Measurements from ENCODE around the gene RNU6-1.

DNA sequence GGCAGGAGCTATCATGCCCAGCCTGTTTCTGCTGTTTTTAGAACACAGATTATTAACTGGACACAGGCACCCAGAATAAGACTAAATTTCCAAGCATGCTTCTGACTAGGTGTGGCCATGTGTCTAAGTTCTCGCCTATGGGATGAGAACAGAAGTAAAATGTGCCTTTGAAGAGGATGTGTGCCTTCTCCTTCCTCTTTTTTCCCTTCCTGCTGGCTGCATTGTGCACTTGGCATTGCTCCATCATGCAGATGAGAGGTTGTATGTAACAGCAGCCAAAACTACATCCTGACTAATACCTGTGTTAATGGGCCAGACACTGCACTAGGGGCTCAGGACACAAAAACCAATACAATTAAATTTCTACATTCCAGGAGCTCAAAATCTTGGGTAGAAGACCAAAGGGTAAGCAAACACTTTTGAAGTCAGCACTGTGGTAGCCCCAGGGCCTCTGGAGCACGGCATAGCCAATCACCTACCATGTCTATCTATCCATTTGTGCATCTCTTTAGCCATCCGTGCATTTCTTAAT, 40.9 kb upstream of the RNU6-1 start:
- TF ChIP-seq, protein P1, sequence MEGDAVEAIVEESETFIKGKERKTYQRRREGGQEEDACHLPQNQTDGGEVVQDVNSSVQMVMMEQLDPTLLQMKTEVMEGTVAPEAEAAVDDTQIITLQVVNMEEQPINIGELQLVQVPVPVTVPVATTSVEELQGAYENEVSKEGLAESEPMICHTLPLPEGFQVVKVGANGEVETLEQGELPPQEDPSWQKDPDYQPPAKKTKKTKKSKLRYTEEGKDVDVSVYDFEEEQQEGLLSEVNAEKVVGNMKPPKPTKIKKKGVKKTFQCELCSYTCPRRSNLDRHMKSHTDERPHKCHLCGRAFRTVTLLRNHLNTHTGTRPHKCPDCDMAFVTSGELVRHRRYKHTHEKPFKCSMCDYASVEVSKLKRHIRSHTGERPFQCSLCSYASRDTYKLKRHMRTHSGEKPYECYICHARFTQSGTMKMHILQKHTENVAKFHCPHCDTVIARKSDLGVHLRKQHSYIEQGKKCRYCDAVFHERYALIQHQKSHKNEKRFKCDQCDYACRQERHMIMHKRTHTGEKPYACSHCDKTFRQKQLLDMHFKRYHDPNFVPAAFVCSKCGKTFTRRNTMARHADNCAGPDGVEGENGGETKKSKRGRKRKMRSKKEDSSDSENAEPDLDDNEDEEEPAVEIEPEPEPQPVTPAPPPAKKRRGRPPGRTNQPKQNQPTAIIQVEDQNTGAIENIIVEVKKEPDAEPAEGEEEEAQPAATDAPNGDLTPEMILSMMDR (conservative IDR thresholded peaks at IDR 0.05 in 1 of 2, IDR thresholded peaks at IDR 0.05 in 1 of 2; ENCODE audit: low read depth in 1 of 2, low read length in 2 of 2) = no peak
- TF ChIP-seq EZH2 (IDR thresholded peaks at IDR 0.05; ENCODE audit: low read length, missing control alignments) = no peak

Data from fibroblast of lung (primary cell).